Smooth muscle cell (in vitro differentiated cells): Measurements from ENCODE around the gene SPTB. TPM values are rescaled to one million over a fixed set of nuclear protein-coding genes. Genes with fewer than 3 reads are reported as not detected.

ENCODE experiments used
- DNase-seq: peaks from one replicate; lab custom pipeline; 2025; ENCODE audit not compliant: unreplicated experiment; lab: John Stamatoyannopoulos, UW
- H2AFZ ChIP-seq: fragments of 200-600 bp; sonication (generic); 2 replicates; pipeline ENCODE4 v1.6.0; 2016; ENCODE audit warnings: antibody characterized with exemption, low read depth, mild to moderate bottlenecking
- H3F3A ChIP-seq: fragments of 200-600 bp; sonication (generic); 2 replicates; pipeline ENCODE4 v1.6.0; 2017; ENCODE audit warnings: antibody characterized with exemption, low read depth
- H3K27ac ChIP-seq: fragments of 200-600 bp; sonication (generic); 2 replicates; pipeline ENCODE4 v1.5.1; 2016; ENCODE audit warnings: low read depth, mild to moderate bottlenecking
- H3K27me3 ChIP-seq: fragments of 200-600 bp; sonication (generic); 2 replicates; pipeline ENCODE4 v1.6.1; 2016; ENCODE audit warnings: low read depth, mild to moderate bottlenecking
- H3K36me3 ChIP-seq: fragments of 200-600 bp; sonication (generic); 2 replicates; pipeline ENCODE4 v1.5.1; 2016; ENCODE audit warnings: low read depth
- H3K4me1 ChIP-seq: fragments of 200-600 bp; sonication (generic); 2 replicates; pipeline ENCODE4 v1.5.1; 2016; ENCODE audit warnings: low read depth
- H3K4me2 ChIP-seq: fragments of 200-600 bp; sonication (generic); 2 replicates; pipeline ENCODE4 v1.6.0; 2016; ENCODE audit warnings: mild to moderate bottlenecking
- H3K4me3 ChIP-seq: fragments of 200-600 bp; sonication (generic); 2 replicates; pipeline ENCODE4 v1.5.1; 2016; ENCODE audit warnings: mild to moderate bottlenecking
- H3K79me2 ChIP-seq: fragments of 200-600 bp; sonication (generic); 2 replicates; pipeline ENCODE4 v1.6.0; 2016; ENCODE audit warnings: low read depth, mild to moderate bottlenecking
- H3K9ac ChIP-seq: fragments of 200-600 bp; sonication (generic); 2 replicates; pipeline ENCODE4 v1.6.0; 2016; ENCODE audit warnings: low read depth
- H3K9me3 ChIP-seq: fragments of 200-600 bp; sonication (generic); replicated peaks from 2 replicates; pipeline ENCODE4 v1.5.1; 2016; ENCODE audit warnings: low read depth
- H4K20me1 ChIP-seq: fragments of 200-600 bp; sonication (generic); 2 replicates; pipeline ENCODE4 v1.6.0; 2016; ENCODE audit warnings: low read depth
- CTCF ChIP-seq: fragments of 200-600 bp; sonication (generic); IDR thresholded peaks from 2 replicates; pipeline ENCODE4 v1.5.1; 2017; ENCODE audit warnings: borderline replicate concordance, mild to moderate bottlenecking, antibody characterized with exemption; ENCODE audit not compliant: insufficient read depth, poor library complexity, severe bottlenecking
- WGBS: methylation state at CpG from one replicate; pipeline ENCODE4 v1.1.7; 2016; ENCODE audit warnings: low lambda C conversion rate; 5-methylcytosine and 5-hydroxymethylcytosine counted together
- polyA plus RNA-seq: library from polyadenylated mRNA; unstranded; fragments of >200 nt; fragmentation: Nextera tagmentation; extraction: Ambion mirVana; gene quantifications from 2 replicates; pipeline ENCODE4 v1.2.1, GENCODE V29; 2016
- total RNA-seq: library from RNA; depleted of rRNA; stranded (reverse); fragments of >200 nt; gene quantifications from 2 replicates; pipeline ENCODE4 v1.2.3, GENCODE V29; 2014

SPTB gene
- total and polyA plus RNA-seq, 2 experiments from 2014 or later: 0.25 to 3.3 TPM

DNA sequence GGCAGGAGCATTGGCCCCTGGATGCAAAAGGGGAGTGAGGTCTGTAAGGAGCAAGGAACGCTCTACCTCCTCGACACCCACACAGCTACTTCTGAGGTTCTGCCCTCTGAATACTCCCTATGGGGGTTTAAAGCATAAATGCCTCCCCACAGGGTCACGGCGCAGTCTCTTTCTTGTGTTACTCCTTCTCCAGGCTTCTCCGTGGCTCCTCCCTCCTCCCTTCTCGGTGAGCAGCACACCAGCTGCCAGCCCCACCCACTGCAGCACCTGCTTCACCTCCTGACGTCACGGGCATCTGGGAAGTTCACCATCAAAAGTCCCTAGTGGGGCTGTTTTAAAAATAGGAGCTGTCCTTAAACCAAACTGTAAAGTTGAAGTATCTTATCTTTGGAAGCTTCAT, 67.3 kb downstream of the SPTB start:
- DNase-seq: no peak
- no peaks in the 10 kb centered on the region for H3K9me3 ChIP-seq
- WGBS: 16% methylated on average over 8 of the region's 8 CpGs
- no peaks in the 10 kb centered on the region for H3K79me2 ChIP-seq
- no peak overlapping the region for H3K9ac ChIP-seq
- no peak overlapping the region for H3K27ac ChIP-seq
- H2AFZ ChIP-seq: no peak overlapping the region
- no peaks in the 10 kb centered on the region for H4K20me1 ChIP-seq
- H3K4me1 ChIP-seq: no peaks in the 10 kb centered on the region
- H3K4me3 ChIP-seq: no peak overlapping the region
- no peaks in the 10 kb centered on the region for H3F3A ChIP-seq
- no peaks in the 10 kb centered on the region for H3K36me3 ChIP-seq
- H3K27me3 ChIP-seq: peaks cover 7% of the 10 kb centered on the region
- no peak overlapping the region for H3K4me2 ChIP-seq
- TF ChIP-seq CTCF: no peak

DNA sequence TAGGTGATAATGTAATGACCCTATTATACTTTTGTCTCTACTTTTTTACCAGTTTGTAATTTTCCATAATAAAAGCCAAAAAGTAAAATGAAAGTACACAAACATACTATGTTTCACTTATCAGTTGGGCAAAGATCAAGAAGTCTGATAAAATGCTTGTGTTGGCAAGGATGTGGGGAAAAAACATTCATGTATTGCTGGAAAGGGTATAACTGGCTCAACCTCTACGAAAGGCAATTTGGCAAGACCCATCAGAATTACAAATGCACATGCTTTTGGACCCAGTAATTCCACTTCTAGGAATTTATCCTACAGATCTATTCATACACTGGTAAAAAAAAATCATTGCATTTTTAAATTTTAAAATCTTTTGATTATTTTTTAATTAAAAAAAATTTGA, 68.0 kb downstream of the SPTB start:
- Histone ChIP-seq H3K4me1 (no peaks in the 10 kb centered on the region), H3K4me2 (no peak overlapping the region), H3K4me3 (no peak overlapping the region), H3F3A (no peaks in the 10 kb centered on the region), H3K36me3 (no peaks in the 10 kb centered on the region), H3K27me3 (peaks cover 7% of the 10 kb centered on the region), H4K20me1 (no peaks in the 10 kb centered on the region), H2AFZ (no peak overlapping the region), H3K79me2 (no peaks in the 10 kb centered on the region), H3K9me3 (no peaks in the 10 kb centered on the region), H3K27ac (no peak overlapping the region), H3K9ac (no peak overlapping the region)
- 90% methylated on average over 1 of the region's 1 CpG for WGBS
- no peak for TF ChIP-seq CTCF
- DNase-seq: no peak

DNA sequence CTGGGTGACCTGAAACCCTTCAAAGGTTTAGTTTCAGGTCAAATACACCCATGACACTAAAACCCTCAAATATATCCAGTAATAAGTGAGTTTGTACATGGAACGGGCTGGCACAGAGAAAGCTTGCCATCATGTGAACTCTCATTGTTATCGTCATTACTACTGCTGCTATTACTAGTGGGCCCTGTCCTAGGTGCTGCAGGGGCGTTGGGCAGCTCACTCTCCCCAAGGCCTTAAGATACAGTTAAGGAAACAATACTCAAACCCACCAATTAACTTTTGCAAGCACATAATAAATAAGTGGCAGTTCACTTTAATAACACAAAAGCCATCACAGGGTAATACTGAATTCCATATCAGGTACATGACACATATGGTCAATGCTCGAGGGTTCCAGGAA, 71.3 kb downstream of the SPTB start:
- Histone ChIP-seq H4K20me1 (no peaks in the 10 kb centered on the region), H3F3A (no peaks in the 10 kb centered on the region), H3K79me2 (no peaks in the 10 kb centered on the region), H2AFZ (no peak overlapping the region), H3K36me3 (no peaks in the 10 kb centered on the region), H3K4me1 (no peaks in the 10 kb centered on the region), H3K4me2 (no peak overlapping the region), H3K4me3 (no peak overlapping the region), H3K27me3 (peaks cover 7% of the 10 kb centered on the region), H3K9ac (no peak overlapping the region), H3K27ac (no peak overlapping the region), H3K9me3 (no peaks in the 10 kb centered on the region)
- DNase-seq: no peak
- 90% methylated on average over 4 of the region's 4 CpGs for WGBS
- TF ChIP-seq CTCF: no peak

- H3K4me2 ChIP-seq: no peak overlapping the region
- H3K9me3 ChIP-seq: no peaks in the 10 kb centered on the region
- WGBS: 66% methylated on average over 5 of the region's 5 CpGs
- no peak for DNase-seq
- no peak overlapping the region for H3K4me3 ChIP-seq
- no peaks in the 10 kb centered on the region for H3F3A ChIP-seq
- no peak overlapping the region for H3K9ac ChIP-seq
- H2AFZ ChIP-seq: no peak overlapping the region
- no peaks in the 10 kb centered on the region for H3K4me1 ChIP-seq
- H3K79me2 ChIP-seq: no peaks in the 10 kb centered on the region
- TF ChIP-seq CTCF: no peak
- H3K27me3 ChIP-seq: peaks cover 7% of the 10 kb centered on the region
- H3K36me3 ChIP-seq: no peaks in the 10 kb centered on the region
- no peaks in the 10 kb centered on the region for H4K20me1 ChIP-seq
- no peak overlapping the region for H3K27ac ChIP-seq
Measured at GRCh38 chr14:64807551-64807950, 72.2 kb downstream of the SPTB start.
